ENCODE results near the gene PRUNE2.
"Not testable (repeated sequence)": the region's sequence is repeated elsewhere in the genome, so short reads cannot be mapped to it uniquely, and the experiment has no call there.

The PRUNE2 gene, protein sequence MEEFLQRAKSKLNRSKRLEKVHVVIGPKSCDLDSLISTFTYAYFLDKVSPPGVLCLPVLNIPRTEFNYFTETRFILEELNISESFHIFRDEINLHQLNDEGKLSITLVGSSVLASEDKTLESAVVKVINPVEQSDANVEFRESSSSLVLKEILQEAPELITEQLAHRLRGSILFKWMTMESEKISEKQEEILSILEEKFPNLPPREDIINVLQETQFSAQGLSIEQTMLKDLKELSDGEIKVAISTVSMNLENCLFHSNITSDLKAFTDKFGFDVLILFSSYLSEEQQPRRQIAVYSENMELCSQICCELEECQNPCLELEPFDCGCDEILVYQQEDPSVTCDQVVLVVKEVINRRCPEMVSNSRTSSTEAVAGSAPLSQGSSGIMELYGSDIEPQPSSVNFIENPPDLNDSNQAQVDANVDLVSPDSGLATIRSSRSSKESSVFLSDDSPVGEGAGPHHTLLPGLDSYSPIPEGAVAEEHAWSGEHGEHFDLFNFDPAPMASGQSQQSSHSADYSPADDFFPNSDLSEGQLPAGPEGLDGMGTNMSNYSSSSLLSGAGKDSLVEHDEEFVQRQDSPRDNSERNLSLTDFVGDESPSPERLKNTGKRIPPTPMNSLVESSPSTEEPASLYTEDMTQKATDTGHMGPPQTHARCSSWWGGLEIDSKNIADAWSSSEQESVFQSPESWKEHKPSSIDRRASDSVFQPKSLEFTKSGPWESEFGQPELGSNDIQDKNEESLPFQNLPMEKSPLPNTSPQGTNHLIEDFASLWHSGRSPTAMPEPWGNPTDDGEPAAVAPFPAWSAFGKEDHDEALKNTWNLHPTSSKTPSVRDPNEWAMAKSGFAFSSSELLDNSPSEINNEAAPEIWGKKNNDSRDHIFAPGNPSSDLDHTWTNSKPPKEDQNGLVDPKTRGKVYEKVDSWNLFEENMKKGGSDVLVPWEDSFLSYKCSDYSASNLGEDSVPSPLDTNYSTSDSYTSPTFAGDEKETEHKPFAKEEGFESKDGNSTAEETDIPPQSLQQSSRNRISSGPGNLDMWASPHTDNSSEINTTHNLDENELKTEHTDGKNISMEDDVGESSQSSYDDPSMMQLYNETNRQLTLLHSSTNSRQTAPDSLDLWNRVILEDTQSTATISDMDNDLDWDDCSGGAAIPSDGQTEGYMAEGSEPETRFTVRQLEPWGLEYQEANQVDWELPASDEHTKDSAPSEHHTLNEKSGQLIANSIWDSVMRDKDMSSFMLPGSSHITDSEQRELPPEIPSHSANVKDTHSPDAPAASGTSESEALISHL (N-terminal part only)

DNA sequence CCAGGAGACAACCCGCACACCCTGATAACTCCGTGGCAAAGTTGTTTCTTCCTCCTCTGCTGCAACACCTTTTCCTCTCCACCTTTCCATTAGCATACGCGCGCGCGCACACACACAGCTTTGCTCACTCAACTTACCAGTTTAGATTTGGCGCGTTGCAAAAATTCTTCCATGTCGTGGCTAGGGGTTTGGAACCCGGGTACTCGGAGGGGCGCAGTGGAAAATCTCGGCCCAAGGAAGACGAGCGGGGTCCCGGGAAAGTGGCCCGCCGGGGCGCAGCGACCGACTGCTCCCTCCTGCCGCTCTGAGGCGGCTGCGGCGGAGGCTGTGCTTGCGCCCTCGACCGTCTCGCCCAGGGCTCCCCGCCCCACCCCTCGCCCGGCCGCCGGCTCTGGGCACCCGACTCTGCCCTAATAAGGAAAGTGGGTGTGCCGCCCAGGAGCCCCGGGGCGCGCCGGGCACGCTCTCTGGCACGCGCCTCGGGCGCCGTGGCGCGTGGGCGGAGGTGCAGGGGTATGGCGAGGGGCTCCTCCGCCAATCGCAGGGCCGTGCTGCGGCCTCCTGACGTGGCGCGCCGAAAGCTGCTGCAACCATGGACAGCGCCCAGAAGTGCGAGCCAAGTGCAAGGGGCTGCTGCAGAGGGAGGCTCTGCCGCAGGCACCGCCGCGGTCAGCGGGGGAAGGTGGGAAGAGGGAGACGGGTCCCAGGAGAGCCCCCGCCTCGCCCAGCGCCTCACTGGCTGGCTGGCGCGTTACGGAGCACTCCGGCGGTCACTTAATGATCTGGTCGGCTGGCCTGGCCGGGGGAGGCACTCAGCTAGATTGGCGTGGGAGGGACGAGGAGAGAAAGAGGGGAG lies at the start of gene PRUNE2:
PRUNE2 (minus strand) TSS at position 324 of the 856 bp plus-strand sequence; CDS start at position 173, 151 bp downstream.
- DNase-seq (ENCODE audit: extremely low read depth in 1 of 2, low read depth in 1 of 2): peak; percentile 1 to 8

DNA sequence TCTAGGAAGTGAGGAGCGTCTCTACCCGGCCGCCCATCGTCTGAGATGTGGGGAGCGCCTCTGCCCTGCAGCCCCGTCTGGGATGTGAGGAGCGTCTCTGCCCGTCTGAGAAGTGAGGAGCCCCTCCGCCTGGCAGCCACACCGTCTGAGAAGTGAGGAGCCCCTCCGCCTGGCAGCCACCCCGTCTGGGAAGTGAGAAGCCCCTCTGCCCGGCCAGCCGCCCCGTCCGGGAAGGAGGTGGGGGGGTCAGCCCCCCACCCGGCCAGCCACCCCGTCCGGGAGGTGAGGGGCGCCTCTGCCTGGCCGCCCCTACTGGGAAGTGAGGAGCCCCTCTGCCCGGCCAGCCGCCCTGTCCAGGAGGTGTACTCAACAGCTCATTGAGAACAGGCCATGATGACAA lies 49.5 kb upstream of the PRUNE2 start:
- DNase-seq (ENCODE audit: extremely low read depth in 1 of 2, low read depth in 1 of 2): not testable (repeated sequence)

DNA sequence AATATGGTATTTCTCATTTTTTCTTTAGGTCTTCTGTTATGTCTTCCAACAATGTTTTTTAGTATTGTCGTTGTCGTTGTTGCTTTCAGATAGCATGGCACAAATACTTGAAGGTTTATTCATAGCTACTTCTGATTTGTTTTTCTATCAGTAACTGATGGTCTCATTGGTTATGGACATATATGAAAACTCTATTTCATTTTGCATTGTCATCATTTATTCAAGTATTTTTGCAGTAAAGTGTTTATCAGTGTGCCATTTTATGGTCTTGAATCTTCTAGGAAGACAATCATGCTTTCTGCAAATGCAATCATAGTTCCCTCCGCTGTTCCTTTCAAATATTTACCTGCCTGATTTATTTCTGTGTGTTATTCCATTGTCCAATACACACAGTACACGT lies 44.0 kb upstream of the PRUNE2 start:
- no peak for DNase-seq (ENCODE audit: extremely low read depth in 1 of 2, low read depth in 1 of 2)

DNA sequence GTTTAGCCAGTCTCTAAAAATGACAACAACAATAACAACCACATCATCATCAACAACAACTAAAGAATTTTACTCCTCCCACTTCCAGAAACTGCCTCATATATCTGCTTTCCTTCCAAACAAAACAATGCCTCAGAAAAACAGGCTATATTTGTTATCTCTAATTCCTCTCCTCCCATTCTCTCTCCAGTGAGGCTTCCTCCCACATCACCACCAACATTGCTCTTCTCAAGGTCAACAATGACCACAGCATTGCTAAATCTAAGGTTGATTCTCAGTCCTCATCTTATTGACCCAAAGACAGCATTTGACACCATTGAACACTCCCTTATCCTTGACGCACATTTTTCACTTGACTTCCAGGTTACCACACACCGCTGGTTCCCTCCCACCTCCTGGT lies 38.1 kb upstream of the PRUNE2 start:
- DNase-seq (ENCODE audit: extremely low read depth in 1 of 2, low read depth in 1 of 2): no peak

DNA sequence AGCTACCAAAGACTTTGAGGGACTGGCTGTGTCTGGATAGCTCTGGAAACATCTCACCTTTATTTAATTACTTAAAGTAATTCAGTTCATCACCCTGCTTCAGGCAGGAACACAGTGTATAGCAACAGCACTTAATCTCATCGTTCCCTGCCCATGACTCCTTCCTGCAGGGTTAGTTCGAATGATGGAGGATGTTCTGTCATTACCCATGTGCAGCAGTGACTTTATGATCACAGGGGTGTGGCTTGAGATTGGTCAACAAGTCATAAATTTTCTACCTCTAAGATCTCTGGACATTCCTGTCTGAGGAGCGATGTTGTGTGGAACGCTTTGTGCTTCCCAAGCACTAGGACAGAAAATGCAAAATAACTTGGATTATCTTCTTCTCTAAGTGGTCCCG lies 37.1 kb upstream of the PRUNE2 start:
- no peak for DNase-seq (ENCODE audit: extremely low read depth in 1 of 2, low read depth in 1 of 2)

DNA sequence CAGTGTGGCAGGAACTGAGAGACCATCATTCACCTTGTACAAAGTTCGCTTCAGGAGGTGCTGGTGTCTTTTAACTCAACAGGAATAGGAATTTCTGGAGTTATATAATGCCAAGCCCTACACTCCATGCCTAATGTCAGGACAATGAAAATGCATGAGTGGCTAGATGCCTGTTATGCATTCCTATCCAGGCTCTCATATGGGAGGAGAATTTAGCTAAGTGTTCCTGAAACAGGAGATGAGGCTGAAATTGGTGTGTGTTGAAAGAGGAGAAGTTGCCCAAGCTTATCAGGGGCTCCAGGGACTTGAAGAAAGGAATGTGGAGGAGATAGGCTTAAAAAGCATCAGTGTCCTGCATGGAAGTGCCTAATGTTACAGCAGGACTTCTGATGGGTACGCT lies 26.8 kb upstream of the PRUNE2 start:
- no peak for DNase-seq (ENCODE audit: extremely low read depth in 1 of 2, low read depth in 1 of 2)

DNA sequence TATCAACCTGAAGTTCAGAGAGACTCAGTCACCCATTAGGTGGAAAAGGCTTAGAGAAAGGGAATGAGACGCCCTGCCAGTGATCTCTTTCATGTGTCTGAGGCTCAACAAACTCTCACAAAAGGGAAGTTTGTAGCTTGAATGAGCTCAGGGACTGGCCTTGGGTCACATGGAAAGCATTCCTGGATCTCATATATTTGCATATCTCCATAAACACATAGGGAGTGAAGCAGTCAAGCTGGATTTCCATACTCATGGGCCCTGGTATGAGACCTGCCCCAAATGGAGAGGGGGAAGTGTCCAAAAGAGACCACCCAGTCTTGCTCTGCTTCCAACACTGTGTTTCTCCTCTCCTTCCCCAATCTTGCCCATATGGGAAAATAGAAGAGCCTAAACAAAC lies 26.4 kb upstream of the PRUNE2 start:
- no peak for DNase-seq (ENCODE audit: extremely low read depth in 1 of 2, low read depth in 1 of 2)

DNA sequence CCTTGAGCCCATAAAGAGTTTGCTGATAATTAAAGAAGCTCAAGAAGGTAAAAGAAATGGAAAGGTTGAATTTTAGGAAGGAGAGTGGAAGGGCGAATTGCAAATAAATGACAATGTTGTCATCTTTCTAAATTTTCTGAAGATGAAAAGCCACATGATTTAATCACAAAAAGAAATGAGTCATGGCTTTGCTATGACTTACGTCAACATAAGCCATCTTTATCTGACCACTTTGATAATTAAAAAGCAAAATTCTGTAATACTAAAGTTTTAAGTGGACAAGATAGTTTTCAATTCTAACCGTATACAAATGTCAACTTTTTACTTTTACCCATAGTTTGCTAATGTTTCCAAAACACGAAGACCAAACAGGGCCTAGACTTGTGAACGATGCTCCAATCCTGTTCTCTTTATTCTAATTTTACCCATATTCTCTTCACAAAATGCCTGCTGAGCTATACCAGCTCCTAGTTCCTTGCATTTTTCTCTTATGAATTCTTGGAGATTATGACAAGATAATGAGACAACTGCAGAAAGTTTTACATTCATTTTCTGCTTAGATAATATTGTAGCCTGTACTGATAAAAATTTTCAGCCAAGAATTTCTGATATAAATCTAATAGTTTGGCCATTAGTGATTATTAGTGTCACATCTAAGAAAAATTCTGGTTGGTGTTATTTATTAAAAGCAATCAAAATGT lies 21.8 kb upstream of the PRUNE2 start:
- DNase-seq (ENCODE audit: extremely low read depth in 1 of 2, low read depth in 1 of 2): no peak

DNA sequence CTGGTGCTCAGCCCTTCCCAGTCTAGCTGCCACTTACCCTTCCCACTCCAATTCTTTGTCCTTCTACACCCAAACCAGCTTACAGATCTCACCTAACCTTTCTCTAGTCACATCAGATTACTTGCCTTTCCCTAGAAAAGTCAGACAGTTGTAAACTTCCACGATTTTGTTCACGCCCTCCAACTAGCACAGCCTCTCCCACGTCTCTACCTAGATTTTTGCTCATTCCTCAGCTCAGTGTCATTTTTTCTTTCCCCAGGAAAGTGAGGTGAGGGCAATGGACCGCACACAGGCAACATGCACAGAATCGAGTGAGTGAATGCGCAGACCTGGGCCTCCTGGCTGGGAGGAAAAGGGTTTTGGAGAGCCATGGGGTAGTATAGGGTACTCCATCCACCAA lies 20.9 kb upstream of the PRUNE2 start:
- DNase-seq (ENCODE audit: extremely low read depth in 1 of 2, low read depth in 1 of 2): no peak

DNA sequence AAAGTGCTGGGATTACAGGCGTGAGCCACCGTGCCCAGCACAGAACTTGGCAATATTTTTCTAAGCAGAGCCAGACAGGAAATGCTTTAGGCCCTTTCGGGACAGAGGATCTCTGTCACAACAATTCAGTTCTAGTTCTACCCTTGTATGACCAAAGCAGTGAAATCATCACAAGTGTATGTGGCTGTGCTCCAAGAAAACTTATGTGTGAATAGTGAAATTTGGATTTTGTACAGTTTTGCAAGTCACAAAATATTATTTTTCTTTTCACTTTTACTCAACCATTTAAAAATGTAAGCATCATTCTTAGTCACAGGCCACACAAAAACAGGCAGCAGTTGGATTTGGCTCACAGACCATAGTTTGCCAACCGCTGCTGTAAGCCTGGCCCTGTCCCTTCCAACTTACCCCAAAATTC lies 20.4 kb upstream of the PRUNE2 start:
- no peak for DNase-seq (ENCODE audit: extremely low read depth in 1 of 2, low read depth in 1 of 2)

DNA sequence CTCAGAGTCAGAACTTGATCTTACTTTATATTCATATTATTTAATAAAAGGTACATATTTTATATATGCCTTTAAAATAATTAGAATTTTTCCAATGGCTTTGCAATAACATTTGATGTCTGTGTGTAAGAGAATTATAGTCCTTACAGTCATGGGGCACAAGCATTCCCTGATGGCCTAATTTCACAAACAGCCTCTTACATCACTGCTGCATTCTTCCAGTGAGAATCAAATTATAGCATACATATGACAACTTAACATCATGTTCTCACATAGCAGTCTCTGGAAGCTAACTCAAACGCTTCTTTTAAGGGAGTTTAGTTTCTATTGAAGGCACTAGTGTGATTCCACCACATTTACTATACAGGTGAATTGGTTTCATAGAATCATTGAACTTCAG lies 15.3 kb upstream of the PRUNE2 start:
- DNase-seq (ENCODE audit: extremely low read depth in 1 of 2, low read depth in 1 of 2): no peak

DNA sequence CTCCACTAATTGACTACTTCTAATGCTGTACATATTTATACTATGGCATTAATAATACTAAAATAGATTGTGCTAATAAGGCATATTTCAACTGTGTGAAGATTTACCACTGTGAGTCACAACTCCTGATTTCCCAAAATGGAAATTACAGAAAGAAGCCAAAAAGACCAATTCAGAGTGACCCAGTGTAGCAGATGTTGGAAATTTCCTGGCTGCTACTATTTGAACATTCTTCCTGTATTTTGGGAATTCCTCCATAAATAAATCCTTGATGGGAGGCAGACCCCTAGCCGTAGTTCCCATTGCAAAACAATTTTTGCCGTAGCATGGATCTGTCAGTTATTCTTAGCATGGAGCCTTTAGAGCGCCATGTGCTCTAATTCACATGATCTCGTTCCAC lies 11.4 kb upstream of the PRUNE2 start:
- DNase-seq (ENCODE audit: extremely low read depth in 1 of 2, low read depth in 1 of 2): no peak

DNA sequence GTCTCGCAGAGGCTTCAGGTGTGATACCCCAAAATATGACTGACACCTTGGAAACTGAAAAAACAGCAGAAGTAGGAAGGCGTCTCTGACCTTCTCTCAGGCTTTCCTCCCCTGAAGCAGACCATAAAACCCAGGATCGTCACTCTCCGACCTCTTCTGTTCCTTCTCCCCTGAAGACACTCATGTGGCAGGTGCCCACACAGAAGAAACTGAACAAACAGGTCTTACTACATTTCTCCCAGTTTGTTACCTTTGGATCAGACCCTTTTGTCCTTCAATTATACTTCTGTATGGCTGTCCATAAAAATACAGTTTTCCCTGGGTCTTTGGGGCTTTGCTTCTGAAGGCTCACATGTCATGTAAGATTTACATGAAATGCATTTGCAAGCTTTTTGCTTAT lies 10.3 kb upstream of the PRUNE2 start:
- DNase-seq (ENCODE audit: extremely low read depth in 1 of 2, low read depth in 1 of 2): no peak

DNA sequence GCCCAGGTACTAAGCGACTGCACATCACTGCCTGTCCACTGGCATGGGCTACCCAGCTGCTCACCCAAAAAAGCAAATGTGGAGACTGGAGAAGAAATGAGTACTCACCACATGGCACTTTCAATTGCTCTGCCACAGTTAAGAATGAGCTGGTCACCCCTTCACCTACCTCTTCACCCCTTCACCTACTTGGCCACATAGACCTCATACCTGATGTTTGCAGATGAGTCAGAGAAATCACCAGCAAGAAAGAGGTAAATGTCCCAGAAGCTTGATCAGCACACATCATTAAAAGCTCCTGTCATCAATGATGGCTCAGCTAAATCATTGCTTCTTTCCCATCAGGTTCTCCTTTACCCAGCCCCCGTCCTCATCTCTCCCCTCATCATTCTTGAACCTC lies 7.6 kb upstream of the PRUNE2 start:
- DNase-seq (ENCODE audit: extremely low read depth in 1 of 2, low read depth in 1 of 2): no peak

DNA sequence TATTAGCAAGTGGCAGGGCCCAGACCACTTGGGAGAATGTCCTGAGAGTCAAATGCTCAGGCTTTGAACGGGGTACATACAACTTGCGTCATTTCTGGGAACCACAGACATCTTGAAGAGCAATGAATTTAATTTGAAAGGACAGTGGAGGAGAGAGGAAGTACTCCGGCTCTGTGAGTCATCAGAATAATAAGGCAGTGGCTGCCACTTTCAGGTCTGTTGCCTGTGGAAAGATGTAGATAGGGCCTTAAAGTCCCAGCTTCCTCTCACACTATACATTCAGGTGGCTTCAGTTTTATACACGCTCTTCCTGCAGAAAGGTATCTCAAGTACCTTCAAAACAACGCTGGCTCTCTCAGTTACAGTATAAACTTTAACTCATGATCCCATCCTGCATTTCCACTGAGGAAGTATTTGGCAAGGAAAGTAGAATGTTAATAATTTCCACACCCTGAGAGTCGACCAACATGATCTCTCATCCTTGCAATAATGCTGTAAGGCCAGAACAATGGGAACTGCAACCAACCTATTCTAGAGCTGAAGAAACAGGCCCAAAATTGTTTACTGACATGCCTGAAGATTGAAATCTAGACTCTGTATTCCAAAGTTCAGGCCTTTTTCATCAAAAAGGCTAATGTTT lies 6.8 kb upstream of the PRUNE2 start:
- no peak for DNase-seq (ENCODE audit: extremely low read depth in 1 of 2, low read depth in 1 of 2)

DNA sequence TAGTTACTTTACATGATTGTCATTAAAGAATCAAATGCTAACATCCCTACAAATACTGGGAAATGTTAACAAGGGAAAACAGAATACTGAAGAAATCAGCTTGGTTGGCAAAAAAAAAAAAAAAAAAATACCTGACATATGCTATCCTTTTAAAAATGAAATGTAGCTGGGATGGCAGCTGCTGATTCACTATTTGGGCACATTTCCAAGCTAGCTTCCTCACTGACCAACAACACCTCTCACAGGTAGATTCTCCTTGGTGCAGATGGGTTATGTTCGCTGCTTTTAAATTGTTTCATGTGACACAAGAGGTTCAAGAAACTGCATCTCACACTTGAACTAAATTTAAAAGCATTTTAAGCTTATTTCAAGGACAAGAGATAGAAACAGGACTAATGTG lies 6.1 kb upstream of the PRUNE2 start:
- DNase-seq (ENCODE audit: extremely low read depth in 1 of 2, low read depth in 1 of 2): no peak

DNA sequence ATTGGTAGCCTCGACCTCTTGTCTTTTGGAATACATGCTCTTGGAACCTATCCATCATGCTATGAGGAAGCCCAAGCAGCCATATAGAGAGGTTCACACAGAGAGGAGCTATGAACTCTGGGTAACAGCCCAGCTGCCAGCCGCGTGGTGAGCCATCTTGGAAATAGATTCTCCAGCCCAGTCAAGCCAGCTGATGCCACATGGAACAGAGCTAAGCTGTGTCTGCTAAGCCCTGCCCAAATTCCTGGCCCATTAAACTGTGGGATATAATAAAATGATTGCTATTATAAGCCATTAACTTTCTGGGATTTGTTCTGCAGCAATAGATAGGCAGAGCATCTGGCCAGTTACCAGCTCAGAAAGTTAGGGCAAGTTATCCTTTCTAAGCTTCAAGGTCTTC lies 4.9 kb upstream of the PRUNE2 start:
- DNase-seq (ENCODE audit: extremely low read depth in 1 of 2, low read depth in 1 of 2): no peak

DNA sequence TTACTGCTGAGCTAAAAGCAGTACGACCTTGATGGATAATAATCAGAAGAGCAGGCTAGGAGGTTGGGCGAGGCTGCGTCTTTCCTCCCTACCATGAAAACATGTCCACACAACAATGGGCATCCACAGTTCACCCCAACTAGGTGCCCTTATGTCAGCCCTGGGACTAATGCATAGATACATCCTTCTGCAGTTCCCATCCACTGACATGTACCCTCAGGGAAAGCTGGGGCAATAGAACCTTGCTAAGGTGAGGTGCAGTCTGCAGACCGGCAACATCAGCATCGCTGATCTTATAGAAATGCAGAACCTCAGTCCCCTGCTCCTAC lies 697 bp upstream of the PRUNE2 start:
- no peak for DNase-seq (ENCODE audit: extremely low read depth in 1 of 2, low read depth in 1 of 2)

DNA sequence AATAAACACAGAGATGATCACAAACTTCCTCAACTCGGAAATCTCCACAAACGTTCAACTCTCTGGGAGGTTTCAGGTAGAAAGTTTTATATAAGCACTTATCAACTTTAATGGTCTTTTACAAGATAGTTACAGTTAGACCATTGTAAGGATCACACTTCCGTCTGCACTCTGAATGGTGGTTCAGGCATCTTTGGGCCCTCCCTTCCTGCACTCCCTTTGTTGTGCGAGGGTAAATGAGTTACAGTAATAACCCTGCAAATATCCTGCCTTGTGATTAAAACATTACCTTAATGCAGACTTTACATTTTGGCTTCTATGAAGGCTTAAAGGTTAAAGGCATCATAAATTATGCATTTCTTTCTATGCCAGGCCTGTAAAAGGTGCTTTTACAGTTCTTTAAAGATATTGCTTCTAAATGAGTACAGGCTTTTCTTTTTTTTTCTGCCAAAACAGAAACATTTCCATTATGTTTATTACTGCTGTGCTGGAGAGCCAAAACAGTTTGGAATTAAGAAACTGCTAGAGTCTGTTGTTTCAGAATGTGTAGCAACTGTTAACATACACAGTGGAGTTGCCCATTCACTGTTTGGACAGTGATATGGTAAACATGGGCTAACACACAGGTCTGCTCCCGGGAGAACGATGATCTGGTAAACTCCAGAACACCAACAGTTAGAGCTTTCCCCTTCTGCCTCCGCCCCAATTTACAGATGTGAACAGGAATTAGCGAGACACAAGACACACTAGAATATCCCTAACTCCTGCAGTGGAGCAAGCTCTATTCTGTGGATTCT lies 1.1 kb downstream of the PRUNE2 start:
- DNase-seq (ENCODE audit: extremely low read depth in 1 of 2, low read depth in 1 of 2): no peak
